Activated CD4-positive, alpha-beta T cell treated with anti-CD3 and anti-CD28 coated beads for 36 hours (primary cell): Measurements from ENCODE around the gene ENSA. TPM values are rescaled to one million over a fixed set of nuclear protein-coding genes. Genes with fewer than 3 reads are reported as not detected.

Experiments
- ATAC-seq: fragments of 200-7000 bp; cut with Tn5 transposase; one replicate; pipeline ENCODE4 v1.10.0; 2021; ENCODE audit warnings: mild to moderate bottlenecking, moderate library complexity
- CTCF ChIA-PET: fragments of 350-600 bp; sonication (Branson Sonifier 250); formaldehyde crosslinking; loops from one replicate; lab custom pipeline; 2021; ENCODE audit warnings: antibody characterized with exemption; lab: Charles Lee
- POLR2A ChIA-PET: fragments of 350-600 bp; sonication (Branson Sonifier 250); formaldehyde crosslinking; loops from one replicate; lab custom pipeline; 2021; ENCODE audit warnings: antibody characterized with exemption, inconsistent platforms; lab: Charles Lee
- DNase-seq: peaks from one replicate; pipeline ENCODE4 v3.0.0-alpha.2; 2020
- H3K27ac Mint-ChIP-seq: one replicate; pipeline ENCODE4 v1.8.0; 2021; ENCODE audit warnings: mixed read lengths
- H3K27me3 Mint-ChIP-seq: one replicate; pipeline ENCODE4 v1.8.0; 2021; ENCODE audit warnings: mixed read lengths
- H3K36me3 Mint-ChIP-seq: one replicate; pipeline ENCODE4 v1.8.0; 2021; ENCODE audit warnings: low read depth, mixed read lengths
- H3K4me1 Mint-ChIP-seq: one replicate; pipeline ENCODE4 v1.8.0; 2021; ENCODE audit warnings: mixed read lengths
- H3K4me3 Mint-ChIP-seq: one replicate; pipeline ENCODE4 v1.8.0; 2021; ENCODE audit warnings: mild to moderate bottlenecking, moderate library complexity, mixed read lengths
- H3K9me3 Mint-ChIP-seq: one replicate; pipeline ENCODE4 v1.8.0; 2021; ENCODE audit warnings: low read depth, mixed read lengths
- intact Hi-C, 2 experiments: fragments of 100-400 bp; cut with DNase I in 1 of 2; cut with micrococcal nuclease in 1 of 2; formaldehyde crosslinking; loops; one replicate each; pipeline versions ENCODE4 v1.14.2 to v1.15.1; 2022 to 2024; cut with DNase I, micrococcal nuclease
- total RNA-seq, 2 experiments: library from RNA; stranded (reverse); gene quantifications; one replicate each; pipeline ENCODE4 v1.2.3, GENCODE V29; 2021

The ENSA gene
- total RNA-seq, 2 experiments from 2014 or later, result 197 to 240 TPM

GRCh38 chr1:150622303-150622975 lies 7.0 kb downstream of the ENSA start:
- peaks cover 72% of the 10 kb centered on the region for H3K4me1 Mint-ChIP-seq
- CTCF ChIA-PET, result interaction anchor here (0.6 to 20.2 kb wide), 5 partner anchors 9 to 52 kb away, joined by 3 to 461 read pairs (median 4); partner anchors contain the start of gene MCL1
- no peaks in the 10 kb centered on the region for H3K9me3 Mint-ChIP-seq
- no peak for DNase-seq
- POLR2A ChIA-PET, result interaction anchor here (0.7 to 1.8 kb wide), 3 partner anchors 14 to 58 kb away, joined by 3 to 9 read pairs (median 3); partner anchors contain the start of gene MCL1
- H3K36me3 Mint-ChIP-seq, result peaks cover 73% of the 10 kb centered on the region
- intact Hi-C loops, result loop anchor here (5.0 to 10.0 kb wide), 3 partner anchors 138 to 258 kb away; partner anchors contain the start of genes RPRD2 (in 1 of the 2) and TARS2 (in 1 of the 2)
- no peaks in the 10 kb centered on the region for H3K27me3 Mint-ChIP-seq
- ATAC-seq, result no peak
- H3K4me3 Mint-ChIP-seq, result peak overlapping the region; percentile 39
- peak overlapping the region; percentile 88 for H3K27ac Mint-ChIP-seq

GRCh38 chr1:150621497-150622302 lies 7.7 kb downstream of the ENSA start:
- CTCF ChIA-PET, result interaction anchor here (0.6 to 20.2 kb wide), 8 partner anchors 8 to 373 kb away, joined by 3 to 461 read pairs (median 4); partner anchors contain the start of gene MCL1
- DNase-seq (peak; percentile 77), ATAC-seq (peak; percentile 30)
- H3K27me3 Mint-ChIP-seq, result no peaks in the 10 kb centered on the region
- H3K36me3 Mint-ChIP-seq, result peaks cover 70% of the 10 kb centered on the region
- intact Hi-C loops, result loop anchor here (1.0 to 10.0 kb wide), 5 partner anchors 10 to 257 kb away; partner anchors contain the start of genes RPRD2 (in 1 of the 2) and TARS2 (in 1 of the 2)
- H3K9me3 Mint-ChIP-seq, result no peaks in the 10 kb centered on the region
- peak overlapping the region; percentile 88 for H3K27ac Mint-ChIP-seq
- POLR2A ChIA-PET, result interaction anchor here (0.5 to 2.6 kb wide), 7 partner anchors 13 to 655 kb away, joined by 3 to 10 read pairs (median 3); partner anchors contain the start of gene MCL1
- peaks cover 78% of the 10 kb centered on the region for H3K4me1 Mint-ChIP-seq
- H3K4me3 Mint-ChIP-seq, result peak overlapping the region; percentile 39

DNA sequence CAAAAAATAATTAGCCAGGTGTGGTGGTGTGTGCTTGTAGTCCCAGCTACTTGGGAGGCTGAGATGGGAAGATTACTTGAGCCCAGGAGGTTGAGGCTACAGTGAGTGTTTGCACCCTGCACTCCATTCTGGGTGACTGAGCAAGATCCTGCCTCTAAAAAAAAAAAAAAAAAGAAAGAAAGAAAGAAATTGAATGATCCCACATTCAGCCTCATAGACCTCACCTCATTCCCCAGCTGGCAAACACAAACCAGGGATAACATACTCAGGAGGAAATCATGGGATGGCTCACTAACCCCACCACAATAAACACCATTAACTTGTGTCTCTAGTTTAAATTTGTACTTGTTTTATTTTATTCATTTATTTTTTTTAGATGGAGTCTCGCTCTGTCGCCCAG lies 8.5 kb downstream of the ENSA start:
- ATAC-seq (no peak), DNase-seq (no peak)
- intact Hi-C loops, result loop anchor here (1.0 to 10.0 kb wide), 5 partner anchors 10 to 256 kb away; partner anchors contain the start of genes RPRD2 (in 1 of the 2) and TARS2 (in 1 of the 2)
- ChIA-PET CTCF (interaction anchor here (0.6 to 20.2 kb wide), 8 partner anchors 8 to 374 kb away, joined by 3 to 461 read pairs (median 3); partner anchors contain the start of genes ENSA and MCL1), POLR2A (interaction anchor here (0.5 to 2.6 kb wide), 6 partner anchors 41 to 655 kb away, joined by 3 to 10 read pairs (median 4); partner anchors contain the start of gene MCL1)
- H3K36me3 Mint-ChIP-seq, result peaks cover 73% of the 10 kb centered on the region
- H3K4me3 Mint-ChIP-seq, result no peak overlapping the region
- H3K27ac Mint-ChIP-seq, result peak overlapping the region; percentile 23
- H3K9me3 Mint-ChIP-seq, result no peaks in the 10 kb centered on the region
- no peaks in the 10 kb centered on the region for H3K27me3 Mint-ChIP-seq
- H3K4me1 Mint-ChIP-seq, result peaks cover 81% of the 10 kb centered on the region

DNA sequence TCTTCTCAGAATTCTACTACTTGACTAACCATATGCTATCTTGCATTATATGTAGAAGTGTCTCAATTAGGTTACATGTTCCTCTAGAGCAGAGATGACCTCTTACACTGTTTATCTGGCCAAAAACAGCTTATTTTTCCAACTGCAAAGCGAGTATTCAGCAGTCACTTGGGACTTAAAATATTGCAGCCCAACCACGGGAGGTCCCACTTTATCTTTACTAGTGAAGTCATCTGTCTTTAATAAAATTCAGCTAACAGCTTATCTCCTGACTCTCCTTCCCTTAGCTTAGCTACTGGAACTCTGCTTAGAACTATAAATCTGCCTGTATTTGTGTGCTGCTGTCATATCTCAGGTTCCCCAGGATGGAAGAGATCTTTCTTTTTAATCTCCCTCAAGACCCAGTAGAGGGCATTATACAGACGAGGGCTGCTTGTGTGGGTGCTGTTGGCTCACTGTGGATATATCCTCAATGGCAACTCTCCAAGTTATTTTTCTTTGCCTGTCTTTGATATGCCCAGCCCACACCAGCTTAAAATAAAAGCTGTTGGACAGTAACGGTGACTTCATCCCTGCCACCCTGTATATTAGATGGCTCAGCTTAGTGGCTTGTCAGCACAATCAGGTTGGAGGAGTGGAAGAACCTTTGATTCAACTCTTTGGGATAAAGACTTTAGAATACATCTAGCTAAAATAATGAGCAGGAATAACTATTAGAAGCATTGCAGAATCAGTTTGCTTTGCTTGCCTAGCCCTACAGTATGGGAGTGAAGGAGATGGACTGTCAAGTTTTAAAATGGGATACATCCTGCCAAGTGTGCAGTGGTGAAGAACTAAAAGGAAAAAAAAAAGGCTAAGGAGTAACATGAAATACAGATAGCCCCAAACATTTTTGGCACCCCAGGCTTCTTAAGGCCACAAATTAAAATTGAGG lies 9.6 kb downstream of the ENSA start:
- Mint-ChIP-seq H3K9me3 (no peaks in the 10 kb centered on the region), H3K27ac (peak overlapping the region; percentile 73), H3K27me3 (no peaks in the 10 kb centered on the region), H3K4me1 (peaks cover 81% of the 10 kb centered on the region), H3K4me3 (no peak overlapping the region), H3K36me3 (peaks cover 72% of the 10 kb centered on the region)
- ChIA-PET POLR2A (interaction anchor here (0.7 to 2.6 kb wide), 3 partner anchors 9 to 231 kb away, joined by 3 to 10 read pairs (median 5); partner anchors contain the start of gene ENSA), CTCF (interaction anchor here (0.5 to 20.2 kb wide), 10 partner anchors 9 to 362 kb away, joined by 3 to 461 read pairs (median 3); partner anchors contain the start of genes ANXA9, ENSA and MCL1)
- no peak for DNase-seq
- intact Hi-C loops, result loop anchor here (5.0 to 10.0 kb wide), 4 partner anchors 135 to 385 kb away; partner anchors contain the start of genes ANP32E (in 1 of the 2), RPRD2 (in 1 of the 2) and TARS2 (in 1 of the 2)
- ATAC-seq, result no peak

GRCh38 chr1:150615346-150616201 lies 13.8 kb downstream of the ENSA start:
- DNase-seq (peak; percentile 50), ATAC-seq (peak; percentile 8)
- H3K9me3 Mint-ChIP-seq, result no peaks in the 10 kb centered on the region
- no peaks in the 10 kb centered on the region for H3K27me3 Mint-ChIP-seq
- intact Hi-C loops, result loop anchor here in 1 of 2 experiments (10.0 kb wide), 1 partner anchor 381 kb away; the partner anchor contains the start of gene ANP32E
- peaks cover 58% of the 10 kb centered on the region for H3K36me3 Mint-ChIP-seq
- H3K4me1 Mint-ChIP-seq, result peaks cover 75% of the 10 kb centered on the region
- ChIA-PET CTCF (interaction anchor here (0.7 to 20.2 kb wide), 3 partner anchors 45 to 213 kb away, joined by 3 to 461 read pairs (median 3); partner anchors contain the start of gene MCL1), POLR2A (interaction anchor here (0.6 to 3.7 kb wide), 7 partner anchors 12 to 541 kb away, joined by 4 to 23 read pairs (median 5); partner anchors contain the start of genes ENSA and MCL1)
- H3K4me3 Mint-ChIP-seq, result peak overlapping the region; percentile 49
- peak overlapping the region; percentile 80 for H3K27ac Mint-ChIP-seq

DNA sequence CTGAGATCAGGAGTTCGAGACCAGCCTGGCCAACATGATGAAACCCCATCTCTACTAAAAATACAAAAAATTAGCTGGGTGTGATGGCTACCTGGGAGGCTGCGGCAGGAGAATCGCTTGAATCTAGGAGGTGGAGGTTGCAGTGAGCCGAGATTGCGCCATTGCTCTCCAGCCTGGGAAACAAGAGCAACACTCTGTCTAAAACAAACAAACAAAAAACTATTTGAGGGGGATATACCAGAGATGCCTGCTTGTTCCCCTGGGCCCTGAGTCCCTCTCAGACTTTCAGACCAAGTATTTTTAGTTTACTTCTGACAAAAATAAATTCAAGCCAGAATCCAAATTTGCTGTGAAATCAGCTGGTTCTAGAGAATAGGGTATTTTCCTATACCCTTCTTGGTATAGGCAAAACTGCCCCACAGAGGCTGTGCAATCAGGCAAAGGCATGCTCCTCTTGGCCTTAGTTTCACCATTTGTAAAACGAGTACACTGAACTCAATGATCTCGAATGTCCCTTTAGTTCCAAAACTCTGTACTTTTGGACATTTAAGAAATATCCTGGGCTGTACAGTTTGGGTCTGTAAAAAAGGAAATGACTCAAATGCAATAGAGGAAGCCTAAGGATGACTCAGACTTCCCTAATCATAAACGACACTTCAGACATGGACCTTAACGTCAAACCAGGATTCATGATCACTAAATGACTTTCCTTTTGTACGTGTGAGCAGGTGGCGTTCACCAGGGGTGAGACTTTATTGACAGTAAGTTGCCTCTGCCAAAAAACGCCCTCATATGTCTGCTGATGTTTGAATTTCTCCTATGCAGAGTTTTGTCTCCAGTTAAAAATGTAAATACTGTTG lies 16.1 kb downstream of the ENSA start:
- ChIA-PET CTCF (interaction anchor here (0.5 to 20.2 kb wide), 3 partner anchors 9 to 81 kb away, joined by 3 to 461 read pairs (median 4); partner anchors contain the start of gene MCL1), POLR2A (interaction anchor here (0.7 to 3.7 kb wide), 9 partner anchors 11 to 827 kb away, joined by 3 to 23 read pairs (median 5); partner anchors contain the start of genes ENSA and MCL1)
- Mint-ChIP-seq H3K4me3 (peak overlapping the region; percentile 60), H3K4me1 (peaks cover 67% of the 10 kb centered on the region), H3K27me3 (no peaks in the 10 kb centered on the region), H3K36me3 (peaks cover 42% of the 10 kb centered on the region), H3K27ac (peak overlapping the region; percentile 90), H3K9me3 (no peaks in the 10 kb centered on the region)
- intact Hi-C loops, result loop anchor here (1.0 to 10.0 kb wide), 6 partner anchors 9 to 378 kb away; partner anchors contain the start of genes ANP32E (in 1 of the 2), ENSA (in 1 of the 2) and SETDB1 (in 1 of the 2)
- peak; percentile 78 for DNase-seq
- ATAC-seq, result peak; percentile 63

DNA sequence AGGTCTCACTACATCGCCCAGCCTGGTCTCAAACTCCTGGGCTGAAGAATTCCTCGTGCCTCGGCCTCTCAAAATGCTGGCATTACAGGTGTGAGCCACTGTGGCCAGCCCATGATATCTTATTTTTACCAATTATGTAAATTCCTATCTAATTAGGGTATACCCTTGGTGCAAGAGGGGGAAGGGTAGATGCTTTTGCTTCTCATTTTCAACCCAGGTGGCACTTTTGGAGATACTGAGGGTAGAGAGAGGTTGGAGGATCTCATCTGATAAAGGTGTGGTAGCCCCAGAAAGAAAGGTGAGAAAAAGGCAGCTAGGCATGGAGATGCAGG lies 17.4 kb downstream of the ENSA start:
- peak overlapping the region; percentile 90 for H3K27ac Mint-ChIP-seq
- peaks cover 41% of the 10 kb centered on the region for H3K36me3 Mint-ChIP-seq
- ChIA-PET POLR2A (interaction anchor here (0.7 to 1.9 kb wide), 9 partner anchors 18 to 241 kb away, joined by 3 to 22 read pairs (median 7); partner anchors contain the start of genes ENSA and MCL1), CTCF (interaction anchor here (0.5 to 20.2 kb wide), 3 partner anchors 10 to 42 kb away, joined by 3 to 461 read pairs (median 3); partner anchors contain the start of gene MCL1)
- DNase-seq (no peak), ATAC-seq (no peak)
- intact Hi-C loops, result loop anchor here in 1 of 2 experiments (5.0 to 10.0 kb wide), 2 partner anchors 365 to 377 kb away; partner anchors contain the start of gene ANP32E
- peaks cover 63% of the 10 kb centered on the region for H3K4me1 Mint-ChIP-seq
- peak overlapping the region; percentile 60 for H3K4me3 Mint-ChIP-seq
- H3K27me3 Mint-ChIP-seq, result no peaks in the 10 kb centered on the region
- no peaks in the 10 kb centered on the region for H3K9me3 Mint-ChIP-seq

GRCh38 chr1:150610576-150610975 lies 18.8 kb downstream of the ENSA start:
- intact Hi-C loops, result loop anchor here (2.0 to 10.0 kb wide), 4 partner anchors 367 to 398 kb away; partner anchors contain the start of genes ANP32E (in 2 of the 2) and PRUNE1 (in 1 of the 2)
- Mint-ChIP-seq H3K36me3 (peaks cover 32% of the 10 kb centered on the region), H3K4me3 (no peak overlapping the region), H3K9me3 (no peaks in the 10 kb centered on the region), H3K27ac (peak overlapping the region; percentile 90), H3K4me1 (peaks cover 51% of the 10 kb centered on the region), H3K27me3 (no peaks in the 10 kb centered on the region)
- DNase-seq (no peak), ATAC-seq (no peak)
- ChIA-PET CTCF (interaction anchor here (0.9 to 20.2 kb wide), 3 partner anchors 16 to 40 kb away, joined by 5 to 461 read pairs (median 5); partner anchors contain the start of gene MCL1), POLR2A (interaction anchor here (1.7 to 1.9 kb wide), 2 partner anchors 19 to 43 kb away, joined by 11 to 15 read pairs; partner anchors contain the start of gene ENSA)
